Measurements from ENCODE around the gene SCN2B.

Gene SCN2B

GRCh38 chr11:118170882-118171268 lies 5.6 kb downstream of the SCN2B start:
- H3K27me3 ChIP-seq (replicated peaks; ENCODE audit: control insufficient read depth, insufficient read depth, low read length): peaks cover 66% of the 10 kb centered on the region
- H3K4me1 ChIP-seq (ENCODE audit: control insufficient read depth, insufficient read depth, low read length): no peaks in the 10 kb centered on the region
- H3K9me3 ChIP-seq (ENCODE audit: control insufficient read depth, low read length): no peaks in the 10 kb centered on the region
- H3K9ac ChIP-seq (ENCODE audit: low read length): no peak overlapping the region
- no peak overlapping the region for H3K4me3 ChIP-seq (ENCODE audit: low read length)
- H3K36me3 ChIP-seq (ENCODE audit: control insufficient read depth, insufficient read depth, low read length, severe bottlenecking): no peaks in the 10 kb centered on the region
- DNase-seq (ENCODE audit: low read depth): no peak

- H3K36me3 ChIP-seq (ENCODE audit: control insufficient read depth, insufficient read depth, low read length, severe bottlenecking): no peaks in the 10 kb centered on the region
- no peak overlapping the region for H3K9ac ChIP-seq (ENCODE audit: low read length)
- no peak overlapping the region for H3K4me3 ChIP-seq (ENCODE audit: low read length)
- H3K4me1 ChIP-seq (ENCODE audit: control insufficient read depth, insufficient read depth, low read length): no peaks in the 10 kb centered on the region
- no peak for DNase-seq (ENCODE audit: low read depth)
- no peaks in the 10 kb centered on the region for H3K9me3 ChIP-seq (ENCODE audit: control insufficient read depth, low read length)
- peaks cover 64% of the 10 kb centered on the region for H3K27me3 ChIP-seq (replicated peaks; ENCODE audit: control insufficient read depth, insufficient read depth, low read length)
These were observed 6.2 kb downstream of the SCN2B start for GRCh38 chr11:118170231-118170630.

GRCh38 chr11:118169300-118170140 lies 6.9 kb downstream of the SCN2B start:
- Histone ChIP-seq H3K9me3 (ENCODE audit: control insufficient read depth, low read length) (no peaks in the 10 kb centered on the region), H3K4me3 (ENCODE audit: low read length) (no peak overlapping the region), H3K27me3 (replicated peaks; ENCODE audit: control insufficient read depth, insufficient read depth, low read length) (peaks cover 65% of the 10 kb centered on the region), H3K4me1 (ENCODE audit: control insufficient read depth, insufficient read depth, low read length) (no peaks in the 10 kb centered on the region), H3K36me3 (ENCODE audit: control insufficient read depth, insufficient read depth, low read length, severe bottlenecking) (no peaks in the 10 kb centered on the region), H3K9ac (ENCODE audit: low read length) (no peak overlapping the region)
- DNase-seq (ENCODE audit: low read depth): no peak

DNA sequence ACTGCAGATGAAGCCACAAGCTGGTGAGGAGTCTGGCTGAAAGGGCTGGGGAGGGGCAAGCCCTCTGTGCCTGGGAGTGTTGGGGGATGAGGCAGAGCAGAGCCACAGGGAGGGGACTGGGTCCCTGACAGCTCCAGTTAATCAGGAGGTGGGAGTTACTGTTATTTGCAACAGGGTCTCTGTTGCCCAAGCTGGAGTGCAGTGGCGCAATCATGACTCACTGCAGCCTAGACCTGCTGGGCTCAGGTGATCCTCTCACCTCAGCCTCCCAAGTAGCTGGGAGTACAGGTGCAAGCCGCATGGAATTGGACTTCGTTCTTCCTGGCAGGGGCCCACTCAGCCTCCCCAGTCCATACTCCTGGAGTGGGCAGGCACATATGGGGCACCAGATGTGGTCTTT lies 7.7 kb downstream of the SCN2B start:
- no peak overlapping the region for H3K9ac ChIP-seq (ENCODE audit: low read length)
- no peak for DNase-seq (ENCODE audit: low read depth)
- no peaks in the 10 kb centered on the region for H3K9me3 ChIP-seq (ENCODE audit: control insufficient read depth, low read length)
- no peak overlapping the region for H3K4me3 ChIP-seq (ENCODE audit: low read length)
- no peaks in the 10 kb centered on the region for H3K4me1 ChIP-seq (ENCODE audit: control insufficient read depth, insufficient read depth, low read length)
- H3K36me3 ChIP-seq (ENCODE audit: control insufficient read depth, insufficient read depth, low read length, severe bottlenecking): no peaks in the 10 kb centered on the region
- peaks cover 72% of the 10 kb centered on the region for H3K27me3 ChIP-seq (replicated peaks; ENCODE audit: control insufficient read depth, insufficient read depth, low read length)

GRCh38 chr11:118168316-118168715 lies 8.1 kb downstream of the SCN2B start:
- no peak overlapping the region for H3K9ac ChIP-seq (ENCODE audit: low read length)
- DNase-seq (ENCODE audit: low read depth): no peak
- H3K9me3 ChIP-seq (ENCODE audit: control insufficient read depth, low read length): no peaks in the 10 kb centered on the region
- H3K27me3 ChIP-seq (replicated peaks; ENCODE audit: control insufficient read depth, insufficient read depth, low read length): peaks cover 70% of the 10 kb centered on the region
- no peaks in the 10 kb centered on the region for H3K4me1 ChIP-seq (ENCODE audit: control insufficient read depth, insufficient read depth, low read length)
- no peak overlapping the region for H3K4me3 ChIP-seq (ENCODE audit: low read length)
- H3K36me3 ChIP-seq (ENCODE audit: control insufficient read depth, insufficient read depth, low read length, severe bottlenecking): no peaks in the 10 kb centered on the region

GRCh38 chr11:118167906-118168305 lies 8.5 kb downstream of the SCN2B start:
- no peak for DNase-seq (ENCODE audit: low read depth)
- peaks cover 70% of the 10 kb centered on the region for H3K27me3 ChIP-seq (replicated peaks; ENCODE audit: control insufficient read depth, insufficient read depth, low read length)

GRCh38 chr11:118167253-118167652 lies 9.2 kb downstream of the SCN2B start:
- H3K4me3 ChIP-seq (ENCODE audit: low read length): no peak overlapping the region
- no peak for DNase-seq (ENCODE audit: low read depth)
- H3K9ac ChIP-seq (ENCODE audit: low read length): no peak overlapping the region
- H3K4me1 ChIP-seq (ENCODE audit: control insufficient read depth, insufficient read depth, low read length): no peaks in the 10 kb centered on the region
- no peaks in the 10 kb centered on the region for H3K9me3 ChIP-seq (ENCODE audit: control insufficient read depth, low read length)
- H3K36me3 ChIP-seq (ENCODE audit: control insufficient read depth, insufficient read depth, low read length, severe bottlenecking): no peaks in the 10 kb centered on the region
- H3K27me3 ChIP-seq (replicated peaks; ENCODE audit: control insufficient read depth, insufficient read depth, low read length): peaks cover 72% of the 10 kb centered on the region

More at GRCh38 chr11:118167906-118168305, 8.5 kb downstream of the SCN2B start:
- Histone ChIP-seq H3K36me3 (ENCODE audit: control insufficient read depth, insufficient read depth, low read length, severe bottlenecking) (no peaks in the 10 kb centered on the region), H3K9ac (ENCODE audit: low read length) (no peak overlapping the region), H3K9me3 (ENCODE audit: control insufficient read depth, low read length) (no peaks in the 10 kb centered on the region), H3K4me1 (ENCODE audit: control insufficient read depth, insufficient read depth, low read length) (no peaks in the 10 kb centered on the region), H3K4me3 (ENCODE audit: low read length) (no peak overlapping the region)

DNA sequence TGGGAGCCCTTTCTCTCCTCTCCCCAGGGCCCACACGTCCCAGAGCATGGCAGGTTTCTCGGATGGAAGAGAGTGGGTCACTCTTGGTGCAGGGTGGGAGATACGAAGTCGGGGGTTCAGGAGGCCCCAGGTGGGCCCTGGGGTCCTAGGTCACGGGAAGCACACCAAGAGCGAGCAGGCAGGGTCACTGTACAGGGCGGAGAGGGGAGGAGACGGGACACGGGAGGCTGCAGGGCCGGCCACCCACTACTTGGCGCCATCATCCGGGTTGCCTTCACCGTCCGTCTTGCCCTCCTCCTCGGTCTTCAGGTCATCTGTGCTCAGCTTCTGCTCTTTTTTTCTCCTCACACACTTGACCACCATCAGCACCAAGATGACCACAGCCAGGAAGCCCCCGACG lies 9.8 kb downstream of the SCN2B start:
- Histone ChIP-seq H3K9ac (ENCODE audit: low read length) (no peak overlapping the region), H3K27me3 (replicated peaks; ENCODE audit: control insufficient read depth, insufficient read depth, low read length) (peaks cover 73% of the 10 kb centered on the region), H3K4me1 (ENCODE audit: control insufficient read depth, insufficient read depth, low read length) (no peaks in the 10 kb centered on the region), H3K36me3 (ENCODE audit: control insufficient read depth, insufficient read depth, low read length, severe bottlenecking) (no peaks in the 10 kb centered on the region), H3K9me3 (ENCODE audit: control insufficient read depth, low read length) (no peaks in the 10 kb centered on the region), H3K4me3 (ENCODE audit: low read length) (no peak overlapping the region)
- DNase-seq (ENCODE audit: low read depth): no peak

GRCh38 chr11:118164885-118165284 lies 11.6 kb downstream of the SCN2B start:
- H3K27me3 ChIP-seq (replicated peaks; ENCODE audit: control insufficient read depth, insufficient read depth, low read length): peaks cover 74% of the 10 kb centered on the region
- no peak for DNase-seq (ENCODE audit: low read depth)
- H3K4me3 ChIP-seq (ENCODE audit: low read length): no peak overlapping the region
- H3K36me3 ChIP-seq (ENCODE audit: control insufficient read depth, insufficient read depth, low read length, severe bottlenecking): no peaks in the 10 kb centered on the region
- no peaks in the 10 kb centered on the region for H3K9me3 ChIP-seq (ENCODE audit: control insufficient read depth, low read length)
- no peak overlapping the region for H3K9ac ChIP-seq (ENCODE audit: low read length)
- no peaks in the 10 kb centered on the region for H3K4me1 ChIP-seq (ENCODE audit: control insufficient read depth, insufficient read depth, low read length)

- Histone ChIP-seq H3K4me3 (ENCODE audit: low read length) (no peak overlapping the region), H3K9me3 (ENCODE audit: control insufficient read depth, low read length) (no peaks in the 10 kb centered on the region), H3K36me3 (ENCODE audit: control insufficient read depth, insufficient read depth, low read length, severe bottlenecking) (no peaks in the 10 kb centered on the region), H3K9ac (ENCODE audit: low read length) (no peak overlapping the region), H3K27me3 (replicated peaks; ENCODE audit: control insufficient read depth, insufficient read depth, low read length) (peaks cover 60% of the 10 kb centered on the region), H3K4me1 (ENCODE audit: control insufficient read depth, insufficient read depth, low read length) (no peaks in the 10 kb centered on the region)
- no peak for DNase-seq (ENCODE audit: low read depth)
These were observed 12.9 kb downstream of the SCN2B start for GRCh38 chr11:118163494-118163893.

DNA sequence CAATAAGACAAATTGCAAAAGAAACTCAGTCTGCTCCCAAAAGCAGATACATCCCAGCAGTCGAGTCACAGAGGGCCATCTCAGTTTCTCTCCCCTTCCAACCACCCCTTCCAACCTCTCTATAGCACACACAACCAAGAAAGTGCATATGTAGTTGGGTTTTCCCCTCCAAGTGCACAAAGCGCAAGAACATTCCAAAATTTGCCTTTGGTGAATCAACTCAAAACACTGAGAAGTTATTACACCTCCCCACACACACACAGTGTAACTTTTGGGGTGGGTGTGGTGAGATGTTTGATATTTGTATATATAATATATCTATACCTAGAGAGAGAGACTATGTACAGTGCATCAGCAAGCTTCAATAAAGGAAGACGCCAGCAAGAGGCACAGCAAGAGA lies 13.6 kb downstream of the SCN2B start:
- Histone ChIP-seq H3K27me3 (replicated peaks; ENCODE audit: control insufficient read depth, insufficient read depth, low read length) (peaks cover 57% of the 10 kb centered on the region), H3K9ac (ENCODE audit: low read length) (no peak overlapping the region)

GRCh38 chr11:118161786-118162185 lies 14.7 kb downstream of the SCN2B start:
- Histone ChIP-seq H3K27me3 (replicated peaks; ENCODE audit: control insufficient read depth, insufficient read depth, low read length) (peaks cover 59% of the 10 kb centered on the region), H3K36me3 (ENCODE audit: control insufficient read depth, insufficient read depth, low read length, severe bottlenecking) (no peaks in the 10 kb centered on the region), H3K4me3 (ENCODE audit: low read length) (no peak overlapping the region), H3K9me3 (ENCODE audit: control insufficient read depth, low read length) (no peaks in the 10 kb centered on the region), H3K4me1 (ENCODE audit: control insufficient read depth, insufficient read depth, low read length) (no peaks in the 10 kb centered on the region), H3K9ac (ENCODE audit: low read length) (no peak overlapping the region)
- DNase-seq (ENCODE audit: low read depth): no peak

More for the DNA sequence above, 13.6 kb downstream of the SCN2B start:
- Histone ChIP-seq H3K4me1 (ENCODE audit: control insufficient read depth, insufficient read depth, low read length) (no peaks in the 10 kb centered on the region), H3K36me3 (ENCODE audit: control insufficient read depth, insufficient read depth, low read length, severe bottlenecking) (no peaks in the 10 kb centered on the region), H3K4me3 (ENCODE audit: low read length) (no peak overlapping the region), H3K9me3 (ENCODE audit: control insufficient read depth, low read length) (no peaks in the 10 kb centered on the region)
- no peak for DNase-seq (ENCODE audit: low read depth)
